Left renal cortex interstitium (tissue), 4 donors: ENCODE data around the gene SP8. TPM values are rescaled to one million over a fixed set of nuclear protein-coding genes. Genes with fewer than 3 reads are reported as not detected.

ENCODE experiments used
- DNase-seq, 4 donors: peaks; one replicate each; pipeline ENCODE4 v3.0.0-alpha.2; 2013; ENCODE audit warnings: low read depth in 4 of 4, low spot score in 2 of 4, missing footprints in 1 of 4
- polyA plus RNA-seq, 4 donors: library from polyadenylated mRNA; unstranded; fragments of 120-200 nt; gene quantifications; one replicate each; pipeline ENCODE4 v1.2.1, GENCODE V29; 2013; ENCODE audit not compliant: insufficient read length in 4 of 4

Gene SP8
- polyA plus RNA-seq, 4 donors, result 0.03 TPM; not detected in 3

DNA sequence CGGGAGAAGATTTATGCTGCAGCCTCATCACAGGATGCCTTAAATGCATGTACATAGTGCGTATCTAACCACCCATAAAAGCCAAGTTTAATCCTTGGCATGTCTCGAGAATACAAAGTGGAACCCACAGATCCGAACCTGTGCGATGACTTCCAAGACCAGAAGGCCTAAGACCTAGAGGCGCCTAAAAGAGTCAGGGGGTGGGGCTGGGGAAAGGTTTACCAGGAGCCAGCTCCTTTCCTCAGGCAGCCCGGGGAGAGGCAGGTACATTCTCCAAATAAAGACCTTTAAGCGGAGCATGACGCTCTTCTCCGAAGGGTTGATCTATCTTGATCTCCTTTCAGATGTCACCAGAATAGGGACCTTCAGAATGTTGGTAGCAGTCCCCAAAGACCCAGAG is 9.7 kb downstream of the SP8 start:
- DNase-seq, result no peak

DNA sequence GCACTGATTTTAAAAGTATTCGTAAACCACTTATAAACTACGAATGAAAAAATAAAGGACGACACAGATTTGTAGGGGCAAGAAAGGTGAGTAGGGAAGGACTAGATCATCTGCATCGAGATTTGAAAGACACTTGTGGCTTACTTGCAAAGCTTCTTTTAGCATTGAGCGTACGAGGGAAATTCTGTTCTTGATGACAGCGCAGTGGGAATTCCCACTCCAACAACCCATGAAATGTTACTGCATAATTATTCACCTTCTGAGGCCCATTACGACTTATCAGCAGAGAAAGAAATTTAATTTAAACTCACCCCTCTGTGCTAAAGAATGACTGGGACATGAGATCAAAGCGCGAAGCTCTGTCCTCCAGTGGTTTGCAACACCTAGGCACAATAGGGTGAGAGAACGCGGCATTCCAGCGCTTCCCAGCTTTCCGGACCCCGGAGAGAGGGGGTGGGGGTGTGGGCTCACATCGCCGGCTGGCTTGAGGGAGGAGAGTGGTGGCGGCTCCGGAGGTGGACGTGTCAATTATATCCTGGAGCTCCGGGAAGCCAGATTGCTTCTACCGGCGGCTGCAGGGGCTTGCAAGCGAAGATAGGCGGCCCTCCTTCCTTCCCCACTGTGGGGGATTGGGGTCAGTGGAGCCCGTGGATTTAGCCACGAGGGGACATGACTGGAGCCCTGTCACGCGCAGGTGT is 10.3 kb downstream of the SP8 start:
- DNase-seq, result no peak

DNA sequence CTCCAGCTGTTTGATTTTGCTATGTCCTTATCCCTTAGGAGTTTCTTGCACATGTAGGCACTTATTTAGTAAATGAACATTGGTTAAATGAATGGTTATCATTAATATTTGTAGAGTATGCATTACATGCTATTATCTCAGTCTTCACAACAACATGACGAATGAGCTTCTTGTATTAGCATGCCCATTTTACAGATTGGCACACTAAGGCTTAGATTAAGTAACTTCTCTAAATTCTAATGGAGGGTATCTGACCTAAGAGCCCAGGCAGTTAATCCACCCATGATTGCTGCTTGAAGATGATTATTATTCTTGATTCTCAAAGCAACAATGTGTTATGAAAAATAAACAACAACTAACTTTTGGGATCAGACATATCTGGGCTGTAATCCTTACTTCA is 32.7 kb downstream of the SP8 start:
- no peak for DNase-seq

DNA sequence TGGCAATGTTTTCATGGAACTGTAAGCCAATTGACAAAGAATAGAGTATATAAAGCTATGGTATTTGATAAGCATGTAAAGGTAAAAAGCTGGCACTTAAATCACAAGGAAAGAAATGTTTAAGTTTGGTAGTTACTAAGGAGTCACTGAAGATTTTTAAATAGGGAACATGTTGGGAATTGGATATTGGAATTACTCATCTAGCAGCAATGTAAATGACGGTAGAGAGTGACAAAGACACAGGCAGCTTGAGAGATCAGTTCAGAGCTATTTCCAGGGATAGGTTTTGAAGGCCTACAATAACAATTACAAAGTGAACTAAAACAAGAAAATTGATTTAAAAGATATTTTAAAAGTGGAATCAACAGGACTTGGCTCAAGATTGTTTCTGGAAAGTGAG is 36.8 kb downstream of the SP8 start:
- DNase-seq, result no peak

DNA sequence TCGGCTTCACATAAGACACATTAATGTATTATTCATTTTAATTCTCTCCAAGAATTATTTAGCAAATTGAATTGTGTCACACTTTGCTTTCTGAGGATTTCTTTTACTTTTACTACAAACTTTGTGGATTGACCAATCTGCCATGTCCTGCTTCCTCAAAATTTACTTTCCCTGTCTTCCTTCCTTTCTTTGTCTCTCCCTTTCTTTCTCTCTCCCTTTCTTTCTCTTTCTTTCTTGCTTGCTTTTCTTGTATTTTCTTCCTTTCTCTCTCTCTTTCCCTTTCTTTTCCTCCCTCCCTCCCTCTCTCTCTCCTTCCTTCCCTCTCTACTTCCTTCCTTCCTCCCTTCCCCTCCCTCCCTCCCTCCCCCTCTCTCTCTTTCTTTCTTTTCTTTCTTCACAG is 37.8 kb downstream of the SP8 start:
- DNase-seq, result no peak

DNA sequence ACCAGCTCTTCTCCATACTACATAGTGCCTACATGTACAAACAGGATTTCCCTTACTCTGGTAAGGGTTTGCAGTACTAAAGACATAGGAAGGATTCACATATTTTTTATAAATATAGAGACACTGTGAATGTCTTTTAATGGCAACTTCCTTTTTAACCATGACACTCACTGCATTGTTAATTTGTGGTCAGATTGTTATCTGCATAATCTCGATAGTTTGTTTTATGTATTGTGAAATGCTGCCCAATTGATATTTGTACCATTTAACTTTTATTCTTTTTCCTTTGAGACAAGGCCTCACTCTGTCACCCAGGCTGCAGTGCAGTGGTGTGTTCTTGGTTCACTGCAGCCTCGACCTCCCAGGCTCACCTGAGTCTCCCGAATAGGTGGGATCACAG is 39.7 kb downstream of the SP8 start:
- no peak for DNase-seq

DNA sequence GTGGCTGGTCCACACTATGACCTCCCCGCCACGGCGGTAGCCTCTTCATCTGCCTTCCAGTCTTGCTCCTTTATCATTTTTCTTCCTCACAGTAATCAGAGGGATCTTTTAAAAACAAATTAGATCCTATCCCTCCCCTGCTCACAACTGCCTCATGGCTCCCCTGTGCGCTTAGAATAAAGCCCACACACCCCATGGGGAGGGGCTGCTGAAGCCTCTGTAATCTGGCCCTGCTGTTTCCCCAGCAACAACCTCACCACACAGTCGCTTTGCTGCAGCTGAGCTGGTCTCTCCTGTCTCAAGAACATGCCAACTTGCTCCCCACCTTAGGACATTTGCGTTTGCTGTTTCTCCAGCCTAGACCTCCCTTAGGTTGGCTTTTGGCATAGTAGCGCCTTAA is 41.0 kb downstream of the SP8 start:
- no peak for DNase-seq

DNA sequence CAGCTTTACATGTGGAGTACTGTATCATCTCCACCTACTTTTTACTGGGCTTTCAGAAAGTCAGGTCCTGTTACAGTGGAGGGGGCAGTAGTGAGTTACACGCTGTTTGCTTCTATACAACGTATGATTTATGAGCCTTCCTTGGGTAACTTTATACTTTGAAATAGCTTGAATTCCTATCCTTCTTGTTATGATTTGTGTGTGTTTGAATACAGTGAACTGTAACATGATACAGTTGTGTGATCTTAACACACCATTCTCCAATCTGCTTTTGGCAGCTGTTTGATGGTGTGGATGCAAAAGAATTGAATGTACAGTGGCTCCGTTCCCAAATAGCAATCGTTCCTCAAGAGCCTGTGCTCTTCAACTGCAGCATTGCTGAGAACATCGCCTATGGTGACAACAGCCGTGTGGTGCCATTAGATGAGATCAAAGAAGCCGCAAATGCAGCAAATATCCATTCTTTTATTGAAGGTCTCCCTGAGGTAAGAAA is 41.7 kb downstream of the SP8 start:
- peak; percentile 18 to 56 (median 40) for DNase-seq

DNA sequence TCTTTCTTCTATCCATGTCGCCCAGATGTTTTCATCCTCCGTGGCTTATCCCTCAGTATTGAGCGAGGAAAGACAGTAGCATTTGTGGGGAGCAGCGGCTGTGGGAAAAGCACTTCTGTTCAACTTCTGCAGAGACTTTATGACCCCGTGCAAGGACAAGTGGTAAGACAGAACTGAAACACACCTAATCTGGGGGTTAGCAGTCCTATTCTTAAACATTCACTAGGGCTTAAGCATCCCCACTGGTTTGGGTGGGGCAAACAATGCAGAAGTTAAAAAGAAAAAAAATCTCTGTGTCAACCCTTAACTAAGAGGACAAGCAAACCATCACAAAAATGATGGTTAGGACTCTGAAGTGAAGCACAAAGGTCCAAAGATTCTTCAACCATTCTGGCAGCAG is 43.8 kb downstream of the SP8 start:
- no peak for DNase-seq

DNA sequence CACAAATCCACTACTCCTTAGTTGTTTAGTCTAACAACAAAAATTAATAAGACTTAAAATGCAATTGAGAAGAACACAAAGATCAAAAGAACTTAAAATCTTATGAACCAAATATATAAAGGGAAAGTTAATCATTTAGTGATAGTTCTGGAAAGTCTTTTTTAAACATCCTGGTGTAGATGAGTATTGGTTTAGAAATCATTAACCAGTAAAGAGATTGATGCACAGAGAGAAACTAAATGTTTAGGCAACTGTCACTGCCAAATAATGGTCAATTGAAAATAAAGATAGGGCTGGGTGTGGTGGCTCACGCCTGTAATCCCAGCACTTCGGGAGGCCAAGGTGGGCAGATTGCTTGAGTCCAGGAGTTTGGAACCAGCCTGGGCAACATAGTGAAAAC is 44.9 kb downstream of the SP8 start:
- DNase-seq, result no peak

DNA sequence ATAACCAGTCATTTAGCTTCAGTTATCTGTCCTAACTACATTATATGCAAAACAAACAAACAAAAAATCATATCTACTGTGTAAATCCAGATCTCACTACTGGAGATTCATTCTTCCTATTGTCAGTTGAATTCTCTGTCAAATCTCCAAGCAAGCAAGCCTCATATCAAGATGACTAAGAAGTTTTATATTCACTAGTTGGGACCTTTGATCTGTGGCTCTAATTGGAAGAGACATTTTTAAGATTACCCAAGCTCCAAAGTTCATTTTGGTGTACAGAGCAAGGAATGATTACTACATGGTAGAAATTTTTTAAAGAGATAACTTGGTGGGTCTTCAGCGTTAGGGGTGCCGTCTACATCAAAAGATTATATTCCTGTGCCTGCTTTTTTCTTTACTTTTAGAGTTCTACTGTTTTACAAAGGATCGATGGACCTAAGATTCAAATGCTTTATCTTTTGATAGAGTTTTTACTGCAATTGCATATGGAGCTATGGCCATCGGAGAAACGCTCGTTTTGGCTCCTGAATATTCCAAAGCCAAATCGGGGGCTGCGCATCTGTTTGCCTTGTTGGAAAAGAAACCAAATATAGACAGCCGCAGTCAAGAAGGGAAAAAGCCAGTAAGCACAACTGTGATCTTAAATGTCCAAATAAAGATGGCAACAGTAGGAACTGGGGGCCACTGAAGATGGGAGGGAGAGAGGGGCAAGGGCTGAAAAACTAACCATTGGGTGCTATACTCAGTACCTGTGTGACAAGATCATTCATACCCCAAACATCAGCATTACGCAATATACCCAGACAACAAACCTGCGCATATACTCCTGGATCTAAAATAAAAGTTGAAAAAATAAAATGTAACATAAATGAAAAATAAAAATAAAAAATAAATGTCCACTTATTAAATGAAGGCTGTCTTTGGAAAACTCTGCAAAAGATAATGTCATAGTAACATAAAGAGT is 47.9 kb downstream of the SP8 start:
- DNase-seq, result no peak

DNA sequence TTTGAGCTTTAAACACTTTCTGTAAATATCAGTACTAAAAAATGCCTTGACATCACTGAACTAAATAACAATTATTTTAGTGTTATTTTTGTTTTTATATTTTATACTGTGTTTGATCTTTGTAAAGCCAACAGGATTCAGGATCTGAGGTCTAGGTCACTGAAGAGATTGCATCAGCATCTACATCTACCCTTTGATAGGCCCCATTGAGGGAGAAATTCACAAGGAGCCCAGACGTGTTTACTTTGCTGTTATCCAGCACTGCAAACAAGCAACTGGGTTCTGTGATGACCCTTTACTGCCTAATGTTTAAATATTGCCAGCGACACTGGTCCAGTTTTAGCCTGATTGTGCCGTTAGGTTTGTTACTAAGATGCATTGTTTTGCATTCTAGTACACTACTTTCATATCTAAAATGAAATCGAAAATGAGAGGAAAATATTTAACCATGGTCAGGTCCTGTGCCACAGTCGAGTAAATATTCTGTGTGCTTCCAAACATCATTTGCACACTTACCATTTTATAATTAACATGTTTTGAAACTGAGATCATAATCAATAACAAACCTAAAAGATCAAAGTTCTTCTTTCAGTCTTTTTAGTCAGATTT is 48.7 kb downstream of the SP8 start:
- DNase-seq, result no peak

DNA sequence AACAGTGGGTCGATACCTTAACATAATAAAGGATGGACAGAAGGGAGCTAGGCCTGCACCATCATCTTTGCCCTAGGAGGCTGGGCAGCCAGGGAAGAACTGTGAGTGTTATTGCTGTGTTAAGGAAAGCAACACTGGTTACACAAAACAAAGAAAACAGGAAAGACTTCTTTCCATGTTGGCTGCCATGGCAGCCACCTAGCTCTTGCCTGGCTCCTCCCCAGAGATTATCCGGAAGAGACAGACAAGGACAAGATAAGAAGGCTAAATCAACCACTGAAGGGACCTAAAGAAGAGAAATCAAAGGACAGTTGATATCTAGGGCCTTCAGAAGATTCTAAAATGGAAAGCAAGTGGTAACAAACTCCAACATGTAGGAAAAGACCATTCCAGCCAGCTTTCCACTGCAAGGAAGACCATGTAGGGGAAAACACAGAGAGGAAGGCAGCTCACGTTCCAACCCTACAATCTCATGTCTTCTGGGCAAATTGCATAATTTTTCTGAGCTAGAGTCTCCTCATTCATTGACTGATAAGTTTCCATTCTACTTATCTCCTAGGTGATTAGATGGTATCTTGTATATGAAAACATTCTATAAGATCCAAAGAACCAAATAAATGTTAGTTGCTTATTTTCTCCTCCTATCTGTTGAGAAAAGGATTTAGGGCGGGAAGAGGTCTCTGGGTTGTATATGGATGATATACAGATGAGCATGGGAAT is 51.2 kb downstream of the SP8 start:
- no peak for DNase-seq

Other genes with a start within 250 kb of the SP8 start
- under 1 TPM; 0.08 to 0.14 (median 0.10) TPM for gene ABCB5, start 171.2 kb downstream of the SP8 start, polyA plus RNA-seq